GM23338 (cell line): ENCODE results near the gene CFAP97D2. TPM values are rescaled to one million over a fixed set of nuclear protein-coding genes. Genes with fewer than 3 reads are reported as not detected.

Source experiments
- ATAC-seq: fragments of 200-7000 bp; cut with Tn5 transposase; 3 replicates; pipeline ENCODE4 v1.9.1; 2020
- DNase-seq: peaks from one replicate; pipeline ENCODE4 v3.0.0-alpha.2; 2015; ENCODE audit warnings: low spot score
- H2AFZ ChIP-seq: fragments of 200-600 bp; sonication (generic); 2 replicates; pipeline ENCODE4 v1.8.0; 2016; ENCODE audit warnings: antibody characterized with exemption, mild to moderate bottlenecking, moderate library complexity
- H3F3A ChIP-seq: fragments of 200-600 bp; sonication (generic); replicated peaks from 2 replicates; pipeline ENCODE4 v1.8.0; 2017; ENCODE audit warnings: antibody characterized with exemption, mixed run types, low read depth
- H3K27ac ChIP-seq: fragments of 200-600 bp; sonication (generic); 2 replicates; pipeline ENCODE4 v1.6.1; 2016; ENCODE audit warnings: low read depth
- H3K27me3 ChIP-seq: fragments of 200-600 bp; sonication (generic); 2 replicates; pipeline ENCODE4 v1.8.0; 2016; ENCODE audit warnings: mild to moderate bottlenecking, mixed run types, moderate library complexity; ENCODE audit not compliant: insufficient read depth
- H3K36me3 ChIP-seq: fragments of 200-600 bp; sonication (generic); 2 replicates; pipeline ENCODE4 v1.8.0; 2016; ENCODE audit warnings: mild to moderate bottlenecking; ENCODE audit not compliant: insufficient read depth
- H3K4me1 ChIP-seq: fragments of 200-600 bp; sonication (generic); 2 replicates; pipeline ENCODE4 v1.8.0; 2016; ENCODE audit warnings: mild to moderate bottlenecking, moderate library complexity; ENCODE audit not compliant: insufficient read depth
- H3K4me2 ChIP-seq: fragments of 200-600 bp; sonication (generic); 2 replicates; pipeline ENCODE4 v1.7.1; 2017; ENCODE audit warnings: mixed run types
- H3K4me3 ChIP-seq: fragments of 200-600 bp; sonication (generic); 2 replicates; pipeline ENCODE4 v1.6.1; 2016; ENCODE audit warnings: mixed run types
- H3K79me2 ChIP-seq: fragments of 200-600 bp; sonication (generic); replicated peaks from 2 replicates; pipeline ENCODE4 v1.8.0; 2017; ENCODE audit warnings: mild to moderate bottlenecking; ENCODE audit not compliant: insufficient read depth
- H3K9me2 ChIP-seq: fragments of 200-600 bp; sonication (generic); 2 replicates; pipeline ENCODE4 v1.8.0; 2017; ENCODE audit not compliant: insufficient read depth
- H4K20me1 ChIP-seq: fragments of 200-600 bp; sonication (generic); replicated peaks from 2 replicates; pipeline ENCODE4 v1.8.0; 2017; ENCODE audit warnings: mild to moderate bottlenecking; ENCODE audit not compliant: insufficient read depth
- H3K27ac Mint-ChIP-seq: 2 replicates; pipeline ENCODE4 v1.8.0; 2020; ENCODE audit warnings: inconsistent platforms, mild to moderate bottlenecking, moderate library complexity, mixed read lengths
- H3K27me3 Mint-ChIP-seq: 3 replicates; pipeline ENCODE4 v1.8.0; 2022; ENCODE audit warnings: low read depth, mild to moderate bottlenecking, moderate library complexity, mixed read lengths, inconsistent platforms; ENCODE audit not compliant: insufficient read depth, poor library complexity
- H3K36me3 Mint-ChIP-seq: 3 replicates; pipeline ENCODE4 v1.8.0; 2021; ENCODE audit warnings: low read depth, mild to moderate bottlenecking, inconsistent platforms, moderate library complexity, mixed read lengths
- H3K4me1 Mint-ChIP-seq: 3 replicates; pipeline ENCODE4 v1.8.0; 2020; ENCODE audit warnings: mild to moderate bottlenecking, inconsistent platforms, mixed read lengths
- H3K4me3 Mint-ChIP-seq: 3 replicates; pipeline ENCODE4 v1.8.0; 2021; ENCODE audit warnings: moderate library complexity, mild to moderate bottlenecking, inconsistent platforms, mixed read lengths
- H3K9me3 Mint-ChIP-seq: 3 replicates; pipeline ENCODE4 v1.8.0; 2020; ENCODE audit warnings: moderate library complexity, mild to moderate bottlenecking, inconsistent platforms, mixed read lengths
- CREB1 ChIP-seq: fragments of 250-450 bp; sonication (Bioruptor Pico); IDR thresholded peaks from 2 replicates; pipeline ENCODE4 v1.5.0; 2020; ENCODE audit warnings: low read depth, mild to moderate bottlenecking, moderate library complexity
- ETS1 ChIP-seq: IDR thresholded peaks from 2 replicates; pipeline ENCODE4 v1.6.1; 2016; ENCODE audit warnings: antibody characterized with exemption
- EZH2 ChIP-seq: fragments of 200-600 bp; sonication (generic); IDR thresholded peaks from one replicate; pipeline ENCODE4 v1.8.0; 2017; ENCODE audit warnings: antibody characterized with exemption, mild to moderate bottlenecking, low read depth; ENCODE audit not compliant: unreplicated experiment
- EZH2phosphoT487 ChIP-seq: fragments of 200-600 bp; sonication (generic); IDR thresholded peaks from one replicate; pipeline ENCODE4 v1.8.1; 2018; ENCODE audit warnings: antibody characterized with exemption; ENCODE audit not compliant: unreplicated experiment
- JUNB ChIP-seq: IDR thresholded peaks from one replicate; pipeline ENCODE4 v1.6.1; 2016; ENCODE audit warnings: antibody characterized with exemption; ENCODE audit not compliant: unreplicated experiment
- NANOG ChIP-seq: IDR thresholded peaks from 2 replicates; pipeline ENCODE4 v1.6.1; 2016; ENCODE audit warnings: antibody characterized with exemption, borderline replicate concordance
- STAT1 ChIP-seq: IDR thresholded peaks from one replicate; pipeline ENCODE4 v1.6.1; 2016; ENCODE audit warnings: antibody characterized with exemption; ENCODE audit not compliant: unreplicated experiment
- ZNF114 ChIP-seq: fragments of 250-450 bp; sonication (Bioruptor Pico); IDR thresholded peaks from 2 replicates; pipeline ENCODE4 v1.5.0; 2020; ENCODE audit warnings: mild to moderate bottlenecking, moderate library complexity
- ZNF331 ChIP-seq: fragments of 250-450 bp; sonication (Bioruptor Pico); IDR thresholded peaks from 2 replicates; pipeline ENCODE4 v1.5.0; 2020; ENCODE audit warnings: low read depth, mild to moderate bottlenecking, moderate library complexity
- polyA plus RNA-seq: library from polyadenylated mRNA; unstranded; fragments of >200 nt; fragmentation: Nextera tagmentation; extraction: Ambion mirVana; gene quantifications from 2 replicates; pipeline ENCODE4 v1.2.1, GENCODE V29; 2016
- total RNA-seq: library from RNA; depleted of rRNA; stranded (reverse); fragments of >200 nt; shearing (Covaris generic); gene quantifications from 2 replicates; pipeline ENCODE4 v1.2.3, GENCODE V29; 2014
- TF ChIP-seq, protein P1 (sequence below): IDR thresholded peaks from one replicate; pipeline ENCODE4 v1.6.1; 2018; ENCODE audit warnings: antibody characterized with exemption; ENCODE audit not compliant: unreplicated experiment
- TF ChIP-seq, protein P2 (sequence below), 2 experiments: fragments of 200-600 bp in 1 of 2; sonication (generic) in 1 of 2; conservative IDR thresholded peaks; 2 replicates each; pipeline versions ENCODE4 v1.5.1 to v1.6.1; 2016 to 2017; ENCODE audit warnings: antibody characterized with exemption in 2 of 2, low read depth in 2 of 2, mild to moderate bottlenecking in 2 of 2, moderate library complexity in 1 of 2

Gene CFAP97D2
- total and polyA plus RNA-seq, 2 experiments from 2014 or later: not detected

GRCh38 chr13:114227528-114227927 lies 48.5 kb downstream of the CFAP97D2 start:
- H3K36me3 Mint-ChIP-seq: no peaks in the 10 kb centered on the region
- DNase-seq: no peak

DNA sequence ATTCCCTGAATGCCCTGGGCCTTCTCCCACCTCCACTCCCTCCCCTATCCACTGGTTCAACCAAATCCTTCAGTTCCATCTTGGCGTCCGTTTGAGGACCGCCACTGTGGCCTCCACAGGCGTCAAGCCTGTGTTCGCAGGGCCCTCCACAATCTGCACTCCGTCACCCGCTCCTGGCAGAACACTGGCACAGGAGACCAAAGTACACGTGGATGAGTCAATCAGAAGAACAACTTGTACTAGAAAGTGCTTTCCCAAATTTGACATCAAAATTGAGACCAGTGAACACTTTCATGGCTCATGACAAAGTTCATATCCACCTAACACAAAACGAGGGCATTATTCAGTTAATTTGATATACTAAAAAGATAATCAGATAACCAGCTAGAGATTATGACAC lies 49.1 kb downstream of the CFAP97D2 start:
- H3K79me2 ChIP-seq: no peaks in the 10 kb centered on the region
- Mint-ChIP-seq H3K27me3 (peaks cover 18% of the 10 kb centered on the region), H3K36me3 (no peaks in the 10 kb centered on the region), H3K9me3 (no peaks in the 10 kb centered on the region; the same call in 2 of the 3 replicates), H3K27ac (peak overlapping the region; percentile 82), H3K4me3 (peak overlapping the region; percentile 30; the same call in 1 of the 3 replicates), H3K4me1 (peaks cover 61% of the 10 kb centered on the region)
- no peak for DNase-seq
- H3K27ac ChIP-seq: peak overlapping the region; percentile 95; the same call in 1 of the 2 replicates
- no peak for ATAC-seq
- H3K4me2 ChIP-seq: peak overlapping the region; percentile 61; the same call in 1 of the 2 replicates
- no peak overlapping the region for H3K4me3 ChIP-seq
- H2AFZ ChIP-seq: no peak overlapping the region
- peaks cover 17% of the 10 kb centered on the region for H3F3A ChIP-seq
- H4K20me1 ChIP-seq: no peaks in the 10 kb centered on the region
- no peaks in the 10 kb centered on the region for H3K9me2 ChIP-seq
- no peaks in the 10 kb centered on the region for H3K36me3 ChIP-seq
- peaks cover 44% of the 10 kb centered on the region for H3K4me1 ChIP-seq
- no peaks in the 10 kb centered on the region for H3K27me3 ChIP-seq
- TF ChIP-seq STAT1 (no peak), ETS1 (no peak), ZNF114 (CRISPR knock-in tag) (no peak)
- TF ChIP-seq, protein P1, sequence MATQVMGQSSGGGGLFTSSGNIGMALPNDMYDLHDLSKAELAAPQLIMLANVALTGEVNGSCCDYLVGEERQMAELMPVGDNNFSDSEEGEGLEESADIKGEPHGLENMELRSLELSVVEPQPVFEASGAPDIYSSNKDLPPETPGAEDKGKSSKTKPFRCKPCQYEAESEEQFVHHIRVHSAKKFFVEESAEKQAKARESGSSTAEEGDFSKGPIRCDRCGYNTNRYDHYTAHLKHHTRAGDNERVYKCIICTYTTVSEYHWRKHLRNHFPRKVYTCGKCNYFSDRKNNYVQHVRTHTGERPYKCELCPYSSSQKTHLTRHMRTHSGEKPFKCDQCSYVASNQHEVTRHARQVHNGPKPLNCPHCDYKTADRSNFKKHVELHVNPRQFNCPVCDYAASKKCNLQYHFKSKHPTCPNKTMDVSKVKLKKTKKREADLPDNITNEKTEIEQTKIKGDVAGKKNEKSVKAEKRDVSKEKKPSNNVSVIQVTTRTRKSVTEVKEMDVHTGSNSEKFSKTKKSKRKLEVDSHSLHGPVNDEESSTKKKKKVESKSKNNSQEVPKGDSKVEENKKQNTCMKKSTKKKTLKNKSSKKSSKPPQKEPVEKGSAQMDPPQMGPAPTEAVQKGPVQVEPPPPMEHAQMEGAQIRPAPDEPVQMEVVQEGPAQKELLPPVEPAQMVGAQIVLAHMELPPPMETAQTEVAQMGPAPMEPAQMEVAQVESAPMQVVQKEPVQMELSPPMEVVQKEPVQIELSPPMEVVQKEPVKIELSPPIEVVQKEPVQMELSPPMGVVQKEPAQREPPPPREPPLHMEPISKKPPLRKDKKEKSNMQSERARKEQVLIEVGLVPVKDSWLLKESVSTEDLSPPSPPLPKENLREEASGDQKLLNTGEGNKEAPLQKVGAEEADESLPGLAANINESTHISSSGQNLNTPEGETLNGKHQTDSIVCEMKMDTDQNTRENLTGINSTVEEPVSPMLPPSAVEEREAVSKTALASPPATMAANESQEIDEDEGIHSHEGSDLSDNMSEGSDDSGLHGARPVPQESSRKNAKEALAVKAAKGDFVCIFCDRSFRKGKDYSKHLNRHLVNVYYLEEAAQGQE: no peak

More at GRCh38 chr13:114227528-114227927, 48.5 kb downstream of the CFAP97D2 start:
- H3K4me3 Mint-ChIP-seq: peak overlapping the region; percentile 0; the same call in 1 of the 3 replicates
- Histone ChIP-seq H2AFZ (no peak overlapping the region), H3K4me2 (peak overlapping the region; percentile 61; the same call in 1 of the 2 replicates), H3K4me3 (no peak overlapping the region), H3K79me2 (no peaks in the 10 kb centered on the region), H3K27ac (no peak overlapping the region), H3K4me1 (peaks cover 38% of the 10 kb centered on the region), H3K27me3 (no peaks in the 10 kb centered on the region), H4K20me1 (no peaks in the 10 kb centered on the region), H3K36me3 (no peaks in the 10 kb centered on the region), H3K9me2 (no peaks in the 10 kb centered on the region), H3F3A (peaks cover 17% of the 10 kb centered on the region)
- H3K9me3 Mint-ChIP-seq: no peaks in the 10 kb centered on the region; the same call in 2 of the 3 replicates
- H3K27ac Mint-ChIP-seq: peak overlapping the region; percentile 16; the same call in 1 of the 2 replicates
- H3K4me1 Mint-ChIP-seq: peaks cover 57% of the 10 kb centered on the region
- H3K27me3 Mint-ChIP-seq: peaks cover 18% of the 10 kb centered on the region
- TF ChIP-seq, protein P2, sequence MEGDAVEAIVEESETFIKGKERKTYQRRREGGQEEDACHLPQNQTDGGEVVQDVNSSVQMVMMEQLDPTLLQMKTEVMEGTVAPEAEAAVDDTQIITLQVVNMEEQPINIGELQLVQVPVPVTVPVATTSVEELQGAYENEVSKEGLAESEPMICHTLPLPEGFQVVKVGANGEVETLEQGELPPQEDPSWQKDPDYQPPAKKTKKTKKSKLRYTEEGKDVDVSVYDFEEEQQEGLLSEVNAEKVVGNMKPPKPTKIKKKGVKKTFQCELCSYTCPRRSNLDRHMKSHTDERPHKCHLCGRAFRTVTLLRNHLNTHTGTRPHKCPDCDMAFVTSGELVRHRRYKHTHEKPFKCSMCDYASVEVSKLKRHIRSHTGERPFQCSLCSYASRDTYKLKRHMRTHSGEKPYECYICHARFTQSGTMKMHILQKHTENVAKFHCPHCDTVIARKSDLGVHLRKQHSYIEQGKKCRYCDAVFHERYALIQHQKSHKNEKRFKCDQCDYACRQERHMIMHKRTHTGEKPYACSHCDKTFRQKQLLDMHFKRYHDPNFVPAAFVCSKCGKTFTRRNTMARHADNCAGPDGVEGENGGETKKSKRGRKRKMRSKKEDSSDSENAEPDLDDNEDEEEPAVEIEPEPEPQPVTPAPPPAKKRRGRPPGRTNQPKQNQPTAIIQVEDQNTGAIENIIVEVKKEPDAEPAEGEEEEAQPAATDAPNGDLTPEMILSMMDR (conservative IDR thresholded peaks at IDR 0.05; ENCODE audit: low read depth in 2 of 2): no peak
- TF ChIP-seq ZNF114 (CRISPR knock-in tag) (no peak), EZH2 (no peak), ZNF331 (CRISPR knock-in tag) (no peak), JUNB (no peak), EZH2phosphoT487 (no peak), STAT1 (no peak), NANOG (no peak), CREB1 (CRISPR knock-in tag) (no peak)
- TF ChIP-seq, protein P1: no peak
- no peak for ATAC-seq
